Superior temporal gyrus (tissue), 1 donor: ENCODE data around the gene IRF4.

Experiments used
- DNase-seq: peaks from one replicate; pipeline ENCODE4 v3.0.0-alpha.2; 2016; ENCODE audit errors: extremely low spot score

Gene IRF4

DNA sequence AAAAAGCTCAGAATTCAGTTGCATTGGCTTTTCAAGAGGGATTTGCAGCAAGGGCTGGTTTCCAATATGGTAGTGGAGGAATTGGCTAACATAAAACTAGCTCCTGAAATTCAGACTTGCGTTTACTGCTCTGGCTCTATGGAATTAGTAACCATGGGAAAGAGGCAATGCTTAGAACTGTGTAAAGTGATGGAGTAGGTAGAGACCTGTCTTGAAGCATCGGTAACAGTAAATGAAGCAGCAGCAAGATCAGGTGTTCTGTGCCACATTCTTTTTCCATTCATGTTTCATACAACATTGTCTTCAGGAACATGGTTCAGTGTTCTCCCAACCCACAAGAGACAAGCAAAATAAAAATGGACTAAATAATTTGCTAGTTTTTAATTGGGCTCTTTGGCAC lies 6.5 kb downstream of the IRF4 start:
- no peak for DNase-seq

DNA sequence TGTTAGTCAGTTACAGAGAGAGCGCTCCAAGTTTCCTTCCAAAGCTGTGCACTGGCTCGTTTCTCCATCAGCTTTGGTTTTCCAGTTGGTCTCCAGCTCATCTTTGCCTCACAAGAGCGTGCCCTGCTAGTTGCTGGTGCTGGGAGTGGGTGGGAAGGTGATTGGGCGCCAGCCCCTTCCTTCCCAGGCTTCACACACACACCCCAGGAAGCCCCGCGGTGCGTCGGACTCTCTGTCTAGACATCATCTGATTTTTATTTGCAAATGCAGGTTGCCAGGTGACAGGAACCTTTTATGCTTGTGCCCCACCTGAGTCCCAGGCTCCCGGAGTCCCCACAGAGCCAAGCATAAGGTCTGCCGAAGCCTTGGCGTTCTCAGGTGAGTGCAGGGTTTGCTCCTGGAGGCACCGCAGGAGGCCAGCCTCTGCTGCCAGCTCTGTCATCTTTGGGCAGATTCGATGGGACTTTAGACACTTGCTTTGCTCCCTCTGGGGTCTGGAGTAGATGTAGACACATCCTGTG lies 7.1 kb downstream of the IRF4 start:
- no peak for DNase-seq

DNA sequence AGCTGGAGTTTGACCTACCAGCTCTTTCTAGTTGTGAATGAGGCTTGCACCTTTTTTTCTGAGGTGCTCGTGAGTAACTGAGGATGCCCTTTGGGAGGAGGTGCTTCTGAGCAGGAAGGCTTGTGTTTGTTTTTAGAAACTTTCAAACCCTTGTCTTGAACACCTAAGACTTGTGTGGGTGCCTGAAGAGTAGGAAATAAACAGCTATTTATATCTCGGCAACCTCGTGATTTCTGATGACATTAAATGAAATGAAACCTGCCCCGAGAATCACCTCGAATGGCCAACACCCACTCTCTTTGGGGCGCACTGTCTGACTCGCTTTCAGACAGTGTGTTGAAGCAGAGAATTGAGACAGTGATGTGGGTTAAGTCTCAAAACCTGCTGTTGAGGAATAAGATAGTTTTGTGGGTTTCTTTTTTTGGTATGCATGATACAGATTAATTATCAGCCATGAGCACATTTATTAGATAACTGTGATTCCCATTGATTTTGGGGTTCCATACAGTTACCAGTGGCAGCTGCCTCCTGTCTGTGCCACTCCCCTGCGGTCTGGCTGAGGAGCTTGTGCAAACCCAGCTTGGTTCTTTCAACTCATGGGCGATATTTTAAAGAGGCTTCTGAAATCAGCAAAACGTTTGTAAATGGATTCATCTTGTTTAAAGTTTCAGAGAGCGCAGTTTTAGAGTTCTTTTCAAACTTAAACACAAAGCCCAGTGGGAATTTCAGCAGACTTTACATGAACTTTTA lies 8.4 kb downstream of the IRF4 start:
- no peak for DNase-seq

DNA sequence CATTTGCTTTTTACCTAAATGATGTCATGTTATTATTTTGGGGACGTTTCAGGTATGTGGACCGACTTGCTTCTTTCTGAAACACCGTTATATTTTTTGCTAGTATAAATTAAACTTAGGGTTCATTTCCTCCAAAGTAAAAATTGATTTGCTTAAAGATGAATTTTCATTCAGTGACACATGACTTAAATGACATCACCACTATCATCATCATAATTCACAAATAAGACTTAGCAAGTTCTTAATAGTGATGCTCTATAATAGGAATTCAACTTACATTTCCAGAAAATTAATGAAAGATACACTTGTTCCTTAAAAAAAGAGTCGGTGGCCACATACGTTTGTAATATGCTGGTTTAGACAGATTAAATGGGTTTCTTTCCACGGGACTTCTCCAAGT lies 9.3 kb downstream of the IRF4 start:
- DNase-seq, result no peak

DNA sequence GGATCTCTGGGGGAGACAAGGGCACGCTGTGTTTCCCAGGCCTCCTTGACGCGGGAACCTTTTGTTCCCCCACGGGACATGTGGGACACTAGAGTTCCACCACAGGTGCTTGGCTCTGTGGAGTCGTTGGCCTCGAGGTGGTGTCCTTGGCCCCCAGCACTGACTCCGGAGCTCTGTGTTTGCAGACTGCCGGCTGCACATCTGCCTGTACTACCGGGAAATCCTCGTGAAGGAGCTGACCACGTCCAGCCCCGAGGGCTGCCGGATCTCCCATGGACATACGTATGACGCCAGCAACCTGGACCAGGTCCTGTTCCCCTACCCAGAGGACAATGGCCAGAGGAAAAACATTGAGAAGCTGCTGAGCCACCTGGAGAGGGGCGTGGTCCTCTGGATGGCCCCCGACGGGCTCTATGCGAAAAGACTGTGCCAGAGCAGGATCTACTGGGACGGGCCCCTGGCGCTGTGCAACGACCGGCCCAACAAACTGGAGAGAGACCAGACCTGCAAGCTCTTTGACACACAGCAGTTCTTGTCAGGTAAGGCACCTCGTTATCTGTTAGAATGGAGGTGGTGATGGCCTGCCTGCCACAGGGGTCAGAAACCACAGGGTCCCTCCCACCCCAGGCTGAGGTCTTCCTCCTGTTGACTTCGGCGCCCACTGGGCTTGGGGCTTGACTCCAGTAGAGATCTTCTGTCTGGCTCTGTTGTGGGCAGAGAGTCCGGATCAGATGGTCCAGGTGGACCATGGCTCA lies 9.9 kb downstream of the IRF4 start:
- no peak for DNase-seq

DNA sequence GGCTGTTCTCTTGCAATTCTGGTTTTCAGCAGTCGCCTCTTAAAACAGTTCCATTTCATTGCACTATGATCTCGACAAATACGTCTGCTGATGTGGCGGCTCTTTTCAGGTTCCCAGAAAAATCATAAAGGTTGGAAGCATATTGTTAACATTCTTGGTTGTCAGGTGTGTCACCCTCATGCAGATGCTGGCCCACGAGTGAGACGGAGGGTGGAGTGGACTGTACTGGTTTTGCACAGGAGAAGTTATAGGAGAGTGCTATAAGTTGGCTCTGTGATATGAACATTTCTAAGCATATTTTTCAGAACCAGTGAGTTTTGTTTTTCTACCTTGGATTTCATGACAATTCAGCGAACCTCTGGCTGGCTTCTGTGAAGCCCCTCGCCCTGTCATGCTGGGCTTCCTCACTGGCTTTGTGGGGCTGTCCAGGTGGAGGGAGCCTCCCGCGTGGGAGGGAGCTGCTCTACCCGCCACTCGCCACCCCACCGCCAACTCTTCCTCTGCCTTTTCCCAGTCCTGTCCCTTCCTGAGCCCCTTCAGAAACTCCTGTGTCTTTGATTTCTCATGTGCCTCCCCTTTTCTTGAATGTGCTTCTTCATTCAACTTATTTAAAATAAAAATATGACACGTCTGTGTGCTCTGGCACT lies 10.6 kb downstream of the IRF4 start:
- no peak for DNase-seq

DNA sequence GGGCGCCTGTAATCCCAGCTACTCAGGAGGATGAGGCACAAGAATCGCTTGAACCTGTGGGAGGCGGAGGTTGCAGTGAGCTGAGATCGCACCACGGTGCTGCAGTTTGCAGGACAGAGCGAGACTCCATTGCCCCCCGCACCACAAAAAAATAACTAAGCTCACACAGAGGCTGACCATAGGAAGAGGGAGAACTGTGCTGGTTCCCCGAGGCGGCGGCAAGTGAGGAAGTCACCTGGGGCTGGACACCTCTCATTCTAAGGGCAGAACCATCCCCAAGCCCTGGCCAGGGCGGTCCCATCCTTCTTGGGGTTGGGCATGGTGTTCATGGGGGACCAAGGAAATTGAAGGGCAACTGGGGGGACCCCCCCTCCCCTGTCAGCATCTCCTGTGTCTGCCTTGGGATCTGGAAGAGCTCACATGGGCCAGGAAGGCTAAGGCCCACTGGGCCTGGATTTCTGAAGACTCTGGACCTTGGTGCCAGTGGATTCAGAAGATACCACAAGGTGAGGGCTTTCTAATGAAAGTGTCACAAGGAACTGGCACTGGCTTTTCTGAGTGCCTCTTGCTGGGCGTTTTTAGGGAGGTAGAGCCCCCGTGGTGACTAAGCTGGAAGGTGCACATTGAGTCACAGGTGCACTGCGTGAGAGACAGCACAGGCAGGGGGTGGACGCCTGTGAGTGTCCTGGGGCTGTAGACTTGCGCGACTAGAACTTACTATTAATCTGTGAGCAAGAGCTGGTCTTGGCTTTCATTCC lies 11.5 kb downstream of the IRF4 start:
- DNase-seq, result no peak

DNA sequence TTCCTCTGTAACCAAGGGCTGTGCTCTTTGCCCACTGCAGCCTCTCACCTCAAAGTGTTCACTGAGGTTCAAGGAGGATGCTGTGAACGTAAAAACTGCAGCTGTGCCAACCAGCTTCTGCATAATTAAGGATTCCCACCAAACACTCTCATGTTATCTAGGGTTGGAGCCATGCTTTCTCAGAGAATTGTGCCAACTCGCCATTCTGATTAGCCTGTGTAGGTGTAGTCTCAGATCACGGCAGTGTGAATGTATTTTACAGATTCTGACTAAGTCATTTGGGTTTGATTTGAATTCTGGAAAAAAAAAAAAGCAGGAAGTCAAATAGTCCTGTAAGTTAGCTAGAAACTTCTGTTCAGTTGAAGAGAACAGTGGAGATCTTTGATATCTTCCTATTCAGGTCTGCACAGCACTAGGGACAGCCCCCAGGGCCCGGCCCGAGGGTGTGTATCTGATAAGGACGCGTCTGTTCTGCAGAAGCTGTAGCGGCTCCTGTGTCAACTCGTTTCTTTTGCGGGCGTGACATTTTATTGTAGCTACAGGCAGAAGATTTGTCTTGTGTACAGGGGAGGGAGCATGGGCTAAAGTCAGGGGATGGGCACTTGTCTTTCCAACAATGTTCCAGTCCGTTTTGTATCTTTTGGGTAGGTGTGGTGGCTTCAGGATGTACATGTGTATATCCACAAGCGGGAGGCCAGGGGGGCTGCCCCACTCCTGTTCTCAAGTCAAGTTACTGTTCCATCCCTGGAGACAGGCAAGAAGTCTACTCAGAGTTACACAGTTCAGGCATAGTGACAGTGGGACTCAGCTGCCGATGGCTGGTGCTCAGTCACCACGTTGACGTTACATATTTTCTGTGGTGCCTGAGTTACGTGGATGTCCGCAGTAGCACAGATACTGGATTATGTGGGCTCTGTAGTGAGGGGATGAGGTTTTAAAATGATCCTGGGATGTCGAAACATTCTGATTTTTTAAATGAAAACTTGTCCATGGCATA lies 12.4 kb downstream of the IRF4 start:
- DNase-seq, result no peak

DNA sequence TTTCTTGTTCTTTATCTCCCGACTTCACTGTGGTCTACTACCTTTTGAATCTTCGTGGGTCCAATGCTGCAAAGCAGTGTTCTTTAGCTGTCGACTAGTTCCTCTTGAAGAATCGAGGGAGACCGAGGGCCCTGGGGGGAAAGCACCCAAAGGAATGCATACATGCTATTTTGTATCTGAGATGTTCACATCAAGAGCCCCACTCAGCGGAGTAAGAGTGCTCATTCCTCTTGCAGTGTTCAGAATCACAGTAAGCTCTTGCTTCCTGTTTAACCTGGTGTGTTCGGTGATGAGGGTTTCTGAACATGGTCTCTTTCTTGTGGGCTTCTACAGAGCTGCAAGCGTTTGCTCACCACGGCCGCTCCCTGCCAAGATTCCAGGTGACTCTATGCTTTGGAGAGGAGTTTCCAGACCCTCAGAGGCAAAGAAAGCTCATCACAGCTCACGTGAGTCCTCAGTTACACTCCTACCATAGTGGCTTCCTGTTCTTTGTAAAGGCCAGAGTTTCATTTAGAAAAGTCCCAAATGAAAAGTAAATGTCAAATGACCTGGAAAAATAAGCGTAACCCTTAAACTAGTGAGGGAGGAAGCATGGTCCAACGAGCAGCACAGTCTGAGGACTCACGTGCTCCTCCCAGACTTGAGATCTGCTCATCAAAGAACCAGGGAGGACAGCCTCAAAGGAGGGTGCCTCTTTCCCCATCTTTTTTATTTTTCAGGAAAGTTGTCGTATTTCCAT lies 13.3 kb downstream of the IRF4 start:
- no peak for DNase-seq

DNA sequence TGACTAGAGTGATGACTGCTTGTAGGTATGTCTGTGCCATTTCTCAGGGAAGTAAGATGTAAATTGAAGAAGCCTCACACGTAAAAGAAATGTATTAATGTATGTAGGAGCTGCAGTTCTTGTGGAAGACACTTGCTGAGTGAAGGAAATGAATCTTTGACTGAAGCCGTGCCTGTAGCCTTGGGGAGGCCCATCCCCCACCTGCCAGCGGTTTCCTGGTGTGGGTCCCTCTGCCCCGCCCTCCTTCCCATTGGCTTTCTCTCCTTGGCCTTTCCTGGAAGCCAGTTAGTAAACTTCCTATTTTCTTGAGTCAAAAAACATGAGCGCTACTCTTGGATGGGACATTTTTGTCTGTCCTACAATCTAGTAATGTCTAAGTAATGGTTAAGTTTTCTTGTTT lies 16.6 kb downstream of the IRF4 start:
- no peak for DNase-seq

DNA sequence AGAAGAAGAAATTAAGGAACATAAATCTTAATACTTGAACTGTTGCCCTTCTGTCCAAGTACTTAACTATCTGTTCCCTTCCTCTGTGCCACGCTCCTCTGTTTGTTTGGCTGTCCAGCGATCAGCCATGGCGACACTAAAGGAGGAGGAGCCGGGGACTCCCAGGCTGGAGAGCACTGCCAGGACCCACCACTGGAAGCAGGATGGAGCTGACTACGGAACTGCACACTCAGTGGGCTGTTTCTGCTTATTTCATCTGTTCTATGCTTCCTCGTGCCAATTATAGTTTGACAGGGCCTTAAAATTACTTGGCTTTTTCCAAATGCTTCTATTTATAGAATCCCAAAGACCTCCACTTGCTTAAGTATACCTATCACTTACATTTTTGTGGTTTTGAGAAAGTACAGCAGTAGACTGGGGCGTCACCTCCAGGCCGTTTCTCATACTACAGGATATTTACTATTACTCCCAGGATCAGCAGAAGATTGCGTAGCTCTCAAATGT lies 17.1 kb downstream of the IRF4 start:
- DNase-seq, result no peak

DNA sequence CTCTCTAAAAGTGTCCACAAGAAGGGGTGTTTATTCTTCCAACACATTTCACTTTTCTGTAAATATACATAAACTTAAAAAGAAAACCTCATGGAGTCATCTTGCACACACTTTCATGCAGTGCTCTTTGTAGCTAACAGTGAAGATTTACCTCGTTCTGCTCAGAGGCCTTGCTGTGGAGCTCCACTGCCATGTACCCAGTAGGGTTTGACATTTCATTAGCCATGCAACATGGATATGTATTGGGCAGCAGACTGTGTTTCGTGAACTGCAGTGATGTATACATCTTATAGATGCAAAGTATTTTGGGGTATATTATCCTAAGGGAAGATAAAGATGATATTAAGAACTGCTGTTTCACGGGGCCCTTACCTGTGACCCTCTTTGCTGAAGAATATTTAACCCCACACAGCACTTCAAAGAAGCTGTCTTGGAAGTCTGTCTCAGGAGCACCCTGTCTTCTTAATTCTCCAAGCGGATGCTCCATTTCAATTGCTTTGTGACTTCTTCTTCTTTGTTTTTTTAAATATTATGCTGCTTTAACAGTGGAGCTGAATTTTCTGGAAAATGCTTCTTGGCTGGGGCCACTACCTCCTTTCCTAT lies 17.9 kb downstream of the IRF4 start:
- no peak for DNase-seq

DNA sequence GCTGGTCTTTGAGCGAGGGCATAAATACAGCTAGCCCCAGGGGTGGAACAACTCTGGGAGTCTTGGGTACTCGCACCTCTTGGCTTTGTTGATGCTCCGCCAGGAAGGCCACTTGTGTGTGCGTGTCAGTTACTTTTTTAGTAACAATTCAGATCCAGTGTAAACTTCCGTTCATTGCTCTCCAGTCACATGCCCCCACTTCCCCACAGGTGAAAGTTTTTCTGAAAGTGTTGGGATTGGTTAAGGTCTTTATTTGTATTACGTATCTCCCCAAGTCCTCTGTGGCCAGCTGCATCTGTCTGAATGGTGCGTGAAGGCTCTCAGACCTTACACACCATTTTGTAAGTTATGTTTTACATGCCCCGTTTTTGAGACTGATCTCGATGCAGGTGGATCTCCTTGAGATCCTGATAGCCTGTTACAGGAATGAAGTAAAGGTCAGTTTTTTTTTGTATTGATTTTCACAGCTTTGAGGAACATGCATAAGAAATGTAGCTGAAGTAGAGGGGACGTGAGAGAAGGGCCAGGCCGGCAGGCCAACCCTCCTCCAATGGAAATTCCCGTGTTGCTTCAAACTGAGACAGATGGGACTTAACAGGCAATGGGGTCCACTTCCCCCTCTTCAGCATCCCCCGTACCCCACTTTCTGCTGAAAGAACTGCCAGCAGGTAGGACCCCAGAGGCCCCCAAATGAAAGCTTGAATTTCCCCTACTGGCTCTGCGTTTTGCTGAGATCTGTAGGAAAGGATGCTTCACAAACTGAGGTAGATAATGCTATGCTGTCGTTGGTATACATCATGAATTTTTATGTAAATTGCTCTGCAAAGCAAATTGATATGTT lies 19.2 kb downstream of the IRF4 start:
- no peak for DNase-seq

DNA sequence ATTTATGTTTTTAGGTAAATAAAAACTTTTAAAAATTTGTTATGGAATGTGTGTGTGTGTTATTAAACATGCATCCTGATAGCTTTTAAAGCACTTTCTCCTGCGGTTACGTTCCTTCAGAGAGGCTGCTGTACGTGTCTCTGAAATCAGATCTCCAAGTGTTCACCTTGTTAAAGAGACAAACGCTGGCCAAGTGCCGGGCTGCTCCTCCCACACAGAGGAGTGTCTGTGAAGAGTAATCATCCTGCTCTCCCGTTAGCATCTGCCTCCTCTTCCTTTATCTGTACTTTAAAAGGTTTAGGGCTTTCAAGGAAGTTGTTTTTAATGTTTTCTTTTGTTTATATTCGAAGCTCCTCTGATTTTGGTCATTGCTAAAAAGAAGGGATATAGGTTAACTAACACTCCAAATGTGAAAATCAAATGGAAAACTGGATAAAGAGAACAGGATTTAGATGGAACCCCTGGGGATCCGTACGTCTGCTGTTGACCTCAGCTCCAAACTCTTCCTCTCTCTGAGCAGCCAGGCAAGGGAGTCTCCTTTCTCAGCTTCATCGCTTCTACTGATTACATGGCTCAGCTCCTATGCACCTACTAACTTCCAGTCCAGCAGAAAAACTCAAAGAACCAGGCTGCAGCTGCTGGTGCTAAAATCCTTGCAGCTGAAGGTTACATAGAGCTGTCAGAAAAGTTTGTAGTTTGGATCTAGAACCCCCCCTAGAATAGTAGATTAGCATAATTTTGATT lies 20.0 kb downstream of the IRF4 start:
- DNase-seq, result no peak

DNA sequence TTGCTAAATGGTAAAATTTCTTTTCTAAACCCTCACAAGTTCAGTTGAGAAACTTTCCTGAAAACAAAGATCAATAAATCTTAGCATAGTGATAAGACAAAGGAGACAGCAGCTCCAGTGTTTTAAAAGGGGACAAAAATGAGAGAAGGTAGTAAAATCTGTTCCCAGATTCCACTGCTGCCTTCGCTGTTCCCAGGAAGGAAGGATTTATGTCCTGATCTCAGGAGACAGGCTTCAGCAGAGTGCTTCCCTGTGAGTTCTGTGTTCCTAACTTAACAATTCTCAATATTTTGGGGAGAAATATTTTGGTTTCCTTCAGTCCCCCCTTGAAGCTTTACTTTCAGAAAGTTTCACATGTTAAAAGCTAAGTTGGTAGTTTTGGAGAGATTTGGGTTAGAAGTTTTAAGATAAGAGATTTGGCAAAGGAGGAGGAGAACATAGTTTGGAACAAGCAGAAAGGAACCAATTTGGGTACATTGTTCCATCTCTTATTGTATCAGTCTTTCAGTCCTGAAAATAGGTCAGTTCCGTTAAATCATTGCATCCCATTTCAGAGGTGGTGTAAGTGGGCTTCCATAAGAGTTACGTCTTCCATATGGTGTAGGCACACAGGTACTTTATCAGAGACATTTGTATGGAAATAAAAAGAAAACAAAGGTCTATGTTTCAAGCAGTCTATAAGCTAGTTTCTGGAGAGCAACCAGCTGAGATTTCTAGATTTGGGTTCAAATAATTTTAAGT lies 20.8 kb downstream of the IRF4 start:
- no peak for DNase-seq

DNA sequence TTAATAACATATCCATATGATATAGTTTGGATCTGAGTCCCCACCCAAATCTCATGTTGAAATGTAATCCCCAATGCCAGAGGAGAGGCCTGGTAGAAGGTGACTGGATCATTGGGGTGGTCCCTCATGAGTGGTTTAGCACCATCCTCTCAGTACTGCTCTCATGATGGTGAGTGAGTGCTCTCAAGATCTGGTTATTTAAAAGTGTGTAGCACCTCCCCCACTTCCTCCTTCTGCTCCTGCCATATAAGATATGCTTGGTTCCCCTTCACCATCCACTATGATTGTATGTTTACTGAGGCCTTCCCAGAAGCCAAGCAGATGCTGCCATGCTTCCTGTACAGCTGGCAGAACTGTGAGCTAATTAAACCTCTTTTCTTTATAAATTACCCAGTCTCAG lies 22.9 kb downstream of the IRF4 start:
- DNase-seq, result no peak

DNA sequence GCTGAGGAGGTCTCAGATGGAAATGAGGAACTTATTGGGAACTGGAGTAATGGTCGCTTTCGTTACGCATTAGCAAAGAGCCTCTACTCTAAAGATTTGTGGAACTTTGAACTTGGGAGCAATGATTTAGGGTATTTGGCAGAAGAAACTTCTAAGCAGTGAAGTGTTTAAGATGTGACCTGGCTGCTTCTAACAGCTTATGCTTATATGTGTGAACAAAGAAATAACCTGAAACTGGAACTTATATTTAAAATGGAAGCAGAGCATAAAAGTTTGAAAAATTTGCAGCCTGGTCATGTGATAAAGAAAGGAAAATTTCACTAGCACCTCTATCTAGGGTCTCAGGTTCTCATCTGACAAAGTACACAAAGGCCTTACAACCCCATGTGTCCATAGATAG lies 23.5 kb downstream of the IRF4 start:
- DNase-seq, result no peak
